NCI-H82 treated with DMSO at 0.1 percent for 48 hours (cell line): ENCODE measurements around the gene MGRN1.
"Not testable (repeated sequence)": the region's sequence is repeated elsewhere in the genome, so short reads cannot be mapped to it uniquely, and the experiment has no call there.

ENCODE experiments used
- DNase-seq: peaks from one replicate; lab custom pipeline; 2025; ENCODE audit not compliant: unreplicated experiment; lab: John Stamatoyannopoulos, UW

MGRN1 gene

DNA sequence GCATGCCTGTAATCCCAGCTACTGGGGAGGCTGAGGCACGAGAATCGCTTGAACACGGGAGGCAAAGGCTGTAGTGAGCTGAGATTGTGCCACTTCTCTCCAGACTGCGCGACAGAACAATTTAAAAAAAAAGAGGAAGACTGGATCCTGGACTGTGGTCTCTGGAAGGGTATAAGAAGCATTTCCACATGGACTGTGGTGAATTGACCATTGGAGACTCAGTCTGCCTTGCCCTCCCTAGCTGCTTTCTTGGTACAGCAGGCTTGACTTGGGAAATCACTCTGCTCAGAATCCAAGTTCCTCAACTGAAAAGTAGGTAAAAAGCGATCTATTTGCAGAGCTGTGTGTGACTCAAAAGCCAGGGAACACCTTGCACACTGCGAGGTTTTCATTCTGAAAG, 1.0 kb upstream of the MGRN1 start:
- DNase-seq = no peak

DNA sequence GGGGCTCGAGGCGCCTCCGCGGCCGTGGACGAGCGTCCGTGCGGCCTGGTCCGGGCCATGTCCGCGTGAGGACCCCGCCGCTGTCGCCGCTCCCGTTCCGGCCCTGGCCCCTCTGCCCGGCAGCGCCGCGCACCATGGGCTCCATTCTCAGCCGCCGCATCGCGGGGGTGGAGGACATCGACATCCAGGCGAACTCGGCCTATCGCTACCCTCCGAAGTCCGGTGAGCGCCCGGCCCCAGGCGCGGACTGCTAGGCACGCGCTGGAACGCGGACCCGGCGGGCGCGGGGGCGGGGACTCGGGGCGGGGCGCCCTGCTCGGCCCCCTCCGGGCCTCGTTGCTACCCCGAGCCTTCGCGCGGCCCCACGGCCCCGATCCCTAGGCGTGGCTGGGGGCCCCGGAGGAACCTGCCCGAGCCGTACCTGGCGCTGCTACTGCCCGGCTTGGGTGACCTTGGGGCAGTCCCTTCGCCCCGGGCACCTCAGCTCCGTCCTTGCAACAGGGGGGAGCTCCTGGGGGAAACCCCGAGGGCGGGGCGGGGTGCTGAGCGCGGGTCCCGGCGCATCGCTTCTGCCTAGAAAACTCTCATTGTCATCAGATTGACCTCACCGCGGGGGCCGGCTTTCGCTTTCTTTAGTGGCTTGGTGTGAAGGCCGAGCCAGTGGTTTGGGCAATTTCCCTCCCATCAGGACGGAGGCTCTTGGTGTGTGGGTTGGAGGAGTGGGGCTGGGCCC, 367 bp downstream of the MGRN1 start:
- DNase-seq = no peak

DNA sequence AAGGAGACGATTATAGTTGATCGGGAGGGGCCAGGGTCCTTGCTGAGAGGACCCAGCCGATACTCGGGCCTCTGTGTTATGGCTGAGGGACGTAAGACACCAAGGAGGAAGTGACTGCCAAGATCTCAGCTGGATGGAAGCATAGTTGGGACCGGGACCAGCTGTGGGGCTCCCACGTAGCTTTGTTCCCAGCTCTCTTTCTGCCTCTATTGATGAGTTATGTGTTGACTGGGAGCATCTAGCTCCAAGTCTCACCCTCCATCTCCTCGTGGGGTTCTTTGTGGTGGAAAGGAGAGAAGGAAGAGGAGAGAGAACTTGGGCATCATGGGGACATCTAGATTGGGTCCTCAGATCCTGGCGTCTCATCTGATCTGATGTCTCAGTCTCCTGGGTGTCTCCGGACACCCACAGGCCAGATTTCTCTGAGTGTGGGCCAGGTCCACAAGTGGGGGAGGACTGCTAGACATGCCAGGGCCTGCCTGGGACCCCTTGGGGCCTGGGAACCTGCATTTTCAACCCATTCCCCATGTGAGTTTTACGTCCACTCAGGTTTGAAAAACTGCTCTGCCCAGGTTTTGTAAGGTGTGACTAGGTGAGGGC, 1.0 kb downstream of the MGRN1 start:
- no peak for DNase-seq

DNA sequence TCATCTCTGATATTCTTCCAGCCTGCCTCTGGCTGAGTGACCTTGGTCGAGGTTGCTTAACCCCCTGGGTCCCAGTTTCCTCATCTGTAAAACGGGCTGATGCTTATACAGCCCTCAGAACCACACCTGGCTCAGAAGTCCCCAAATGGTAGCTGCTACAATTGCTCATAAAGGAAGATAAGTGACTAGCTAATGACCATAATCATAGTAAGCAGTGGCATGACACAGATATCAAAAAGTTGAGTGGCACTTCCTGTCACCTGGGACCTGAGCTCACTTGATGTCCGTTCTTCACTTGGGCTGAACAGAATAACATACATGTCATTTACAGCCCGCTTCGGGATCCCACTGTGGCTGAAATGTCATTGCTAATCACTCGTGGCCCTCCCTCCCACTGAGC, 1.8 kb downstream of the MGRN1 start:
- DNase-seq = no peak

DNA sequence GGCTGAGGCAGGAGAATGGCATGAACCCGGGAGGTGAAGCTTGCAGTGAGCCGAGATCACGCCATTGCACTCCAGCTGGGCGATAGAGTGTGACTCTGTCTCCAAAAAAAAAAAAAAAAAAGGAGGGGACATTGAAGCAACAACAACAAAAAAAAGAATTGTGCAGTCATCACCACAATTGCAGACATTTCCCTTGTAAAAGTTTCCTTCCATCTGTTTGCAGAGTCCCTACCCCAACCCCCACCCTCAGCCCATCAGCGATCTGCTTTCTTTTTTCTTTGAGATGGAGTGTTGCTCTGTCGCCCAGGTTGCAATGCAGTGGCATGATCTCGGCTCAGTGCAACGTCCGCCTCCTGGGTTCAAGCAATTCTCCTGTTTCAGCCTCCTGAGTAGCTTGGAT, 3.7 kb downstream of the MGRN1 start:
- no peak for DNase-seq

DNA sequence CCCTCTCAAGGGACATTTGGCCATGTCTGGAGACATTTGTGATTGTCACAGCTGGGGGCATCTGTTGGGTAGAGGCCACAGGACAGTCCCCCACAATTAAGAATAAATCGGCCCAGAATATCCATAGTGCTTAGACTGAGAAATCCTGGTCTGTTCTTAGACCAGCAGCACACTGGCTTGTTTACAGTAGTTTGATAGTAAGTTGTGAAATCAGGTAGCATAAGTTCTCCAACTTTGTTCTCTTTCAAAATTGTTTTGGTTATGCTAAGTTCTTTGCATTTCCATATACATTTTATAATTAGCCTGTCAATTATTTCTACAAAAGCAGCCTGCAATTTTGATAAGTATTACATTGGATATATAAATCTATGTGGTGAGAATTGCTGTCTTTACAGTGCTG, 6.8 kb downstream of the MGRN1 start:
- DNase-seq = no peak

DNA sequence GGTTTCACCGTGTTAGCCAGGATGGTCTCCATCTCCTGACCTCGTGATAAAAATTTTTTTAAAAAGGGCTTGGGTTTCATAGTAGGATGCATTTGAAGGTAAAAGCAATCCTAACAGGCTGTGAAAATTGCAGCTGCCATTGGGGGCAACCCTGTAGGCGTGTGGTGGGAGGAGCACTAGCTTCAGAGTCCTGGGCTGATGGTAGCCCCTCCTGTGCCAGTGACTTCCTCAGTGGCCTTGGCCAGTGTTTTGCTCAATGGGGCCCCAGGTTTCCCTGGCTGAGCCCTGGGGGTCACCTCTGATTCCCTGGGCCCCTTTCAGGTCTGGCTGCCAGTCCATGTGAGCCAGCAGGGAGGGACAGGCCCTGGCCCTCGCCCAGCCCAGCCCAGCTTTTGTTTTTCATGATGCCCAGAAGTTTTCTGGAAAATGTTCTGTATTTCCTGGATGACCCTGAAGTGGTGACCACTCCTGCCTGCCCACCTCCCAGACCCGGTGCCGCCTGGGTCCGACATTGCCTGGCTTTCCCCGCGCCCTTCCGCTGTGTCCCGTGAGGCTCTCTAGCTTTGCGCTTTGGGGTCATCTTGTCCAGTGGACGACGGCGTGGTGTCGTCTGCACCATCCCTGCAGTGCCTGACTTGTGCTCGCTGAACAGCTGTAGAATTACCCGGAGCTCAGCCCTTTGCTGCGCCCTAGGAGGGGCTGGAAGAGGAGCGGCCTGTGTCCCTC, 9.4 kb downstream of the MGRN1 start:
- no peak for DNase-seq

DNA sequence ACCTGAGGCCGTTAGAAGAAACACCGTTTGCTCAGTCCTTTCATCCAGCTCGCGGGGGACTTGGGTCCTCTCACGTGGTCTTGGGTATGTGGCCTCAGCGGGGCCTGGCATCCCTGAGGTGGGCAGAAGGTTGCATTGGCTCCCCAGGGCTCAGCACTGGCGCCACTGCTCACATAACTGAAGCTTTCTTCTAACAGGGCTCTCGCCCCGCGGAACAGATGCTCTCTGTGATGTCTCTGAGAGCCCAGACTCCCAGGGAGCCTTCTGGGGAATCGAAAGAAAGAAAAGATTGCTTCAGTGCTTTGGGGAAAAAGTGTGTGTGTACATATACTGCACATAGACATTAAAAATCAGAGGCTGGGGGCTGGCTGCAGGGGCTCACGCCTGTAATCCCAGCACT, 10.1 kb downstream of the MGRN1 start:
- DNase-seq = no peak

DNA sequence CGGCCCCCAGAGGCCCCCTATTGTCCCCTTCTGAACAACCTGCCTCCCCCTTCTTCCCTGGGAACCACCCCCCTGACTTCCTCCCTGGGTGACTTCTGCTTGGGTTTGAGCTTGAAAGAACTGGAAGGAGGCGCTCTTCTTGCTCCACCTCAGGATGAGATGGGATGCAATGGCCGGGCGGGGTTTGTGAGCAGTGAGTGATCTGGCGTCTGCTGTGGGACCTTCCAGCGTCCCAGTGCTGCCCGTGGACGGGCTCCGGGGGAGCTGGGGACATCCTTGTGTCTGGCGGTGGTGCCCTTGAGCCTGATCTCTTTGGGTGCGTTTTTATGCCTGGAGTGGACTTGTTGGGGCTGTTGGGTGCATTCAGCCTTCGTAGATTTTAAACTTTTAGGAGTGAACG, 11.6 kb downstream of the MGRN1 start:
- DNase-seq = no peak

DNA sequence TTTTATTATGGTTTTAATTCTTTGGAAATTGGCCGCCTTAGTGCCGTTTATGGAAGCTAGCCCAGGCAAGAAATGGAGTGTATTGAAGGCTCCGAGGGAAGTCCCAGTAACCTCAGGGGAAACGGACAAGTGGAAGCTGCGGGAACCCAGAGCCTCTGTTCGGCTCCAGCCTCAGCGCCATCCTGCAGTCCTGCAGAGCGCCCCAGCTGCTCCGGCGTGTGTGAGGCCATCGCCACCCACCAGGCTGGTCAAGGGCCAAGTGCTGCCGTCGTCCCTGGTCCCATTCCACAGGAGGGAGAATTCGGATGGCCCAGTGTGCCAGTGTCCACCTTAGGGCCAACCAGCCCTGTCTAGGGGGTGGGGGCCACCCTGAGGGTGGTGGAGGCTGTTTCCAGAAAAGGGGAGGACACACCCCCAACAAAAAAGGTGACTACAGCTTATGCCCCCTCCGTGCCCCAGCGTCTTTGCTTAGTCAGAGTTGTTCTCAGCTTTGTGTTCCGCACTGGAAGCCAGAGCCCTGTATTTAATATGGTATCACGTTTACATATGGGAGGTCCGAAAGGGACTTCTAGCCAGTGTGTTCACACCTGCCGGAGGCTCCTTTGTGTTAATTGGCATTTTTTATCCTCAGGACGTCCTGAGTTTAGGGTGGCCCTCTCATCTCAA, 13.0 kb downstream of the MGRN1 start:
- DNase-seq = no peak

DNA sequence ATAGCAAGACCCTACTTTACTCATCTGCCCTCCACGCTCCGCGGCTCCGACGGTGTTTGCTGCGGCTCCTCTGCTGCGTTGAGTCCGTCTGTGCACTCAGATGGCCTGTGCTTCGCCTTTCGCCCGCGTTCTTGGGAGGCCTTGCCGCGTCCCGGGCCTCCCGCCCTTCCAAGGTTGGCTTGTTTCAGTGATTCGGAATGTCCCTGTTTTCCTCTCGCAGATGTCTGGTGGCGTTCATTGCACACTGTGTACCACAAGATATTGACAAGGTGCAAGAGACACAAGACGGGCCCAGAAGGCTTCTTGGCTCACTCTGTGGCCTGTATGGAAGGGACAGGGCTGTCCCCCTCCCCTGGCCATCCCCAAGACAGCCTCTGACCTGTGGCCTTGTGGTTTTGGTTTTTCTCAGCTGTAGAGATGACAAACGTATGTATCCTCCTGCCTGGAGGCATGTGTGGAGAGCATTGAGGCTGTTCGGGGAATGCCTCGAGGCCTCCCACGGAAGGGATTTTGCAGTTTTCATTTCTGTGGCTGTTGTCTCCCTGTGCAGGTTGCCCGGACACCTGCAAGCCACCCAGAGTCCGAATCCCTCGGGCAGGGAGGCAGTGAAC, 15.4 kb downstream of the MGRN1 start:
- DNase-seq = no peak

DNA sequence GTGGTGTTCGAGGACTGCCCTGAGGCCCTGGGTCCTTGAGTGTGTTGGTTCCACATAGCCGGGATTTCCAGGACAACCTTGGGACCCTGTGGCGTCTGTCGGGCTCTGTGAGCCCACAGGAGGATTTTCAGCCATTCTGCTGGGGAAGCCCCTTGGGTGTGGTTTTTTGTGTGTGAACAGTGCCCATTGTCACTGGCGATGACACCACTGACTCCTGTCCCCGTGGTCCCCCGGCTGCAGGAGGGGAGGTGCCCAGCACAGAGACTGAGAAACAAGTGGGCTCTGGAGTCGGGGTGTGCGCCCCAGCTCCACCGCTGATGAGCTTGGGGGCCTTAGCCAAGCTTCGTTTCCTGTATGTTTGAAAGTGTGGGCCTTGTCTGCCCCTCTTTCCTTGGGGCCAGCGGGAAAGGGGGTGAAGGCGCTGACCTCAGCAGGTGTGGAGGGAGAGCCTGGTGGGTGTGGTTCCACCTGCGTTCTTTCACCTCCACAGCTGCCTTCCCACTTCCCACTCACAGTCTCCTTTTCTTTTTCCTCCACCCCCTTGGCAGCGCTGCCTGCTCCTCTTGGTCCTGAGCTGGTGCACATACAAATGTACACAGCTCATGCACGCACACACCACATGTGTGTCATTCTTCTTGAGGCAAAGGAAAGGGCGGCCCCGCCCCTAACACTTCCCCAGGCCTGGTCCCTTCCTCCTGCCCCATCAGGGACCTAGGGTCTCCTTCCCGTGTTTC, 16.1 kb downstream of the MGRN1 start:
- DNase-seq = no peak

DNA sequence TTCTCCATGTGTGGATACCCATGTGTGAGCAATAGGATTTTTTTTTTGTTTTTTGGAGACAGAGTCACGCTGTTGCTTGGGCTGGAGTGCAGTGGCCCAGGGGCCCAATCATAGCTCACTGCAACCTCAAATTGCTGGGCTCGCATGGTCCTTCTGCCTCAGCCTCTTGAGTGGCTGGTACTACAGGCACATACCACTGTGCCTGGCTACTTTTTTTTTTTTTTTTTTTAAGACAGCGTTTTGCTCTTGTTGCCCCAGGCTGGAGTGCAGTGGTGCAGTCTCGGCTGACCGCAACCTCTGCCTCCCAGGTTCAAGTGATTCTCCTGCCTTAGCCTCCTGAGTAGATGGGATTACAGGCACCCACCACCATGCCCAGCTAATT, 16.7 kb downstream of the MGRN1 start:
- no peak for DNase-seq

DNA sequence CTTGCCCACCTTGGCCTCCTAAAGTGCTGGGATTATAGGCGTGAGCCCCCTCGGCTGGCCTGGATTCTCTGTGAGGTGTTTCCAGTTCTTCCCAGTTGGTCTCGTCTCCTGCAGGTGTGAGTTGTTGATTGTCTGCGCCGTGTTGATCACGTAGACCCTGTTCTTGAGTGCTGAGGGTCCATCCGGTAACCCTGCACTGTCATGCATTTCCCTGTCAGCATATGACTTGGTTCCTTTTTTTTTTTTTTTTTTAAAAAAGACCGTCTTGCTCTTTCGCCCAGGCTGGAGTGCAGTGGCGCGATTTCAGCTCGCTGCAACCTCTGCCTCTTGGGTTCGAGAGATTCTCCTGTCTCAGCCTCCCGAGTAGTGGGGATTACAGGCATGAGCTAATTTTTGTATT, 17.3 kb downstream of the MGRN1 start:
- DNase-seq = no peak

DNA sequence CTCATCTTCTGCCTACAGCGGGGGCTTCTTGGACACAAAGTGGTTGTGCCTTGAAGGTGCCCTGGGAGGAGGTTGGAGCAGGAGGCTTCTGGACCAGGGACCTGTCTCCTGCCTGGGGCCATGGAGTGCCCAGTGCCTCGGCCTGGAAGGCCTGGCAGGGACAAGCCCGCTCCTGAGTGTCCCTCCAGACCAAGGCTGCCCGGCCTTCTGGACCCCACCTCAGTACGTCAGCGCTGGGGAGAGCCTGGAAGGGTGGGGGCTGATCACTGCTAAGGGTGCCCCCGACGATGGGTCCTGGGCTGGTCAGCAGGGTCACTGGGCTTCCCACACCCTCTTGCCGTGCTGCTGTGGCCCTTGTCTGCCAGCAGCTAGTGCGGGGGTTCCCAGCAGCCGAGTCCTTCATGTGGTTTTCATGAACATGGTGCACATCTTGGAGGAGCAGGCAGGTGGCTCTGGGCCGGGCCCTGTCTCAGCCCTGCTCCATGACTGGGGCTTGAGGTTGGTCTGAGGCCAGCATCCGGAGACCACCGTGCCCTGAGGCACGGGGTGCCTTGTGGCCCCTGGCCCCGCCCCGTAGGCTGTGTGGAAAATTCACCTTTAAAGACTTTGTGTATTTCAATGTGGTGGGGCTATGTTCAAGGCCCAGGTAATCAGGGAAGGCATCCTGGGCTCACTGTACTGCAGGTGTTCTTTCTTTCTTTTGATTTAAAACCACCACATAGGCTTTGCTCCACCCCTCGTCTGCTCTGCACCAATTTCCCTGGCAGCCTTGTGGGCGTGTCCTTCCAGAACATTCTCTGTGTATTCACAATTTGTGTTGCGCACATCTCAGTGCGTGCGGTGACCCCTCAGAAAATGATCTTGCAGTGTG, 22.4 kb downstream of the MGRN1 start:
- no peak for DNase-seq

DNA sequence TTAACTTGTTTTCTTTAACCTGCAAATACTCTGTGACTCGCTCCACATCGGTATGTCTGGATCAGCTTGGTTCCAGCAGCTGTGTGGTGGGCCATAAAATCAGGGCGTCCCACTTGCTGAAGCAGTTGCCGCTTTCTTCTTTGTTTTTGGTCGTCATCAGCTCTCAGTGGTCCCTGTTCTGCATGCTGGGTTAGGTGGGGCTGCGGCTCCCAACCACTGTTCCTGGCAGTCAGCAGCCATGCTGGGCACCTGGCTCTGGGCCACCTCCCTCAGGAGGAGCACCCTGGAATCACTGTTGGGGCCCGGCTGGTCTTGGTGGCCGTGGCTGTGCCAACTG, 23.0 kb downstream of the MGRN1 start:
- DNase-seq = no peak

DNA sequence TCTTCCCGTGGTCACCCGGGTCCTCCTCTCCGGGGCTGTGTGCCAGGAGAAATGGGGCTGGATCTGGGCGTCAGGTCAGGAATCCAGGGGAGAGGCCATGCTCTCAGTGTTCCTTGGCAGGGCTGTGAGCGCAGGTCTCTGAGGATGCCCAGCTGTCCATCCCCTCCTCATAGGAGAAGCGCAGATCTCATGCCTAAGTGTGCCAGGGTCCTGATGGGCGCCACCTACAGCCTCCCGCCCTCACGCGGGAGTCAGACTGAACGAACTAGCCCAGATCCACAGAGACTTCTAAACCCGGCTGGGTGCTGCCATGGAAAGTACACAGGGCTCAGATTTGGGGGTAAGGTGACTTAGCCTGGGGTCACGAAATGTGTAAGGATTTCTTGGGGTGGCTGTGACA, 24.3 kb downstream of the MGRN1 start:
- no peak for DNase-seq

DNA sequence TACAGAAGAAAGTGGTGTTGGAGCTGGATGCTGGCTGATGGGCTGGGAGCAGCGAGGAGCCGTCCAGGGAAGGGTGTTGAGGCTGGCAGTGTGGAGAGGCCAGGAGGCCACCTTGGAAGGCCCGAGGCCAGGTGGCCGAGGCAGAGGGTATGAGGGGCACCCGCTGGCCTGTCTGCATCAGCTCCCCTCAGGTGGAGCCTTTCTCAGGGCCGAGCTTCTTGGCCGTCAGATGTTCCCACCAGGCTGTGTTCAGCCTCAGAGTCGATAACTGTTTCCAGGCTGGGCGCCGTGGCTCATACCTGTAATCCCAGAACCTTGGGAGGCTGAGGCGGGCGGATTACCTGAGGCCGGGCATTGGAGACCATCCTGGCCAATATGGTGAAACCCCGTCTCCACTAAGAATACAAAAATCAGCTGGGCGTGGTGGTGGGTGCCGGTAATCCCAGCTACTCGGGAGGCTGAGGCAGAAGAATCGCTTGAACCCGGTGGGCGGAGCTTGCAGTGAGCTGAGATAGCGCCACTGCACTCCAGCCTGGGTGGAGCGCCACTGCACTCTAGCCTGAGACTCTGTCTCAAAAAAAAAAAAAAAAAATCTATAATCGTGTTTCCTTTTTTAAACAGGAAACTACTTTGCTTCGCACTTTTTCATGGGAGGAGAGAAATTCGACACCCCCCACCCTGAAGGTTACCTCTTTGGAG, 25.3 kb downstream of the MGRN1 start:
- DNase-seq = no peak

DNA sequence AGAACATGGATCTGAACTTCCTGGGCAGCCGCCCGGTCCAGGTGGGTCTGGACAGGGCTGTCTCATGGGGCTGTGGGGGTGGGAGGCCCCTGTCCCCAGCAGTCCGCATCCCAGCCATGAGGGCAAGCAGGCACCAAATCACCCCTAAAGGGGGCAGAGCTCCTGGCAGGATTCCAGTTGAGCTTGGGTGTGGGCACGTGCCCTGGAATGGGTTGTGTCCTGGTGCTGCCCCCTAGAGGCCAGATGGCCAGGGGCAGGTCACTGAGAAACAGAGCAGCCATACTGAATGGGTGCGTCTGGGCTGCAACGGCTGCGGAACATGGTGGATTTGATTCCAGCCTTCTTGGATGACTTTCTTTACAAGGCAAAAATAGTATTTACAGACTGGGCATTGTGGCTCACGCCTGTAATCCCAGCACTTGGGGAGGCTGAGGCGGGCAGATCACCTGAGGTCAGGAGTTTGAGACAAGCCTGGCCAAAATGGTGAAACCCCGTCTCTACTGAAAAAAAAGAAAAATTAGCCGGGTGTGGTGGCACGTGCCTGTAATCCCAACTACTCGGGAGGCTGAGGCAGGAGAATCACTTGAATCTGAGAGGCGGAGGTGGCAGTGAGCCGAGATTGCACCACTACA, 25.9 kb downstream of the MGRN1 start:
- not testable (repeated sequence) for DNase-seq
